Measurements from ENCODE around the gene FMN1. TPM values are rescaled to one million over a fixed set of nuclear protein-coding genes. Genes with fewer than 3 reads are reported as not detected.

The FMN1 gene
- total and polyA plus RNA-seq, 10 of the 15 experiments (the other 5 are each of a cell fraction or from before 2014, with no cell fraction given) = 0.05 to 0.16 (median 0.08) TPM; not detected in 4

DNA sequence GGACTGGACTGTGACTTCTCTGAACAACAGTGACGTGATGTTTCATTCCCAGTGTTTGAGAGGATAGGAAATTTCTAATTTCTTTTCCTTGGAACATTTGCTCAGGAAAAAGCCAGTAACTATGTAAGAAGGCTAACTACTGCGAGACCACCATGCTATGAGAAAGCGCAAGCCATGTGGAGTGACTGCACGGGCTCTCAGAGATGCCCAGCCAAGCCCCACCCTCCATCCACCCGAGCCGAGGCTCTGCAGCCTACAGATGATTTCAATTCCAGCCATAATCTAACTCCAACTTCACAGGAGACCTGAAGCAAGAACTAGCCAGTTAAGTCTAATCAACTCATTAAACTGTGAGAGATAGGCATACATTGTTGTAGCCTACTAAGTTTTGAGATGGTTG is 352.4 kb downstream of the FMN1 start (continued):
- TF ChIP-seq, protein P1, sequence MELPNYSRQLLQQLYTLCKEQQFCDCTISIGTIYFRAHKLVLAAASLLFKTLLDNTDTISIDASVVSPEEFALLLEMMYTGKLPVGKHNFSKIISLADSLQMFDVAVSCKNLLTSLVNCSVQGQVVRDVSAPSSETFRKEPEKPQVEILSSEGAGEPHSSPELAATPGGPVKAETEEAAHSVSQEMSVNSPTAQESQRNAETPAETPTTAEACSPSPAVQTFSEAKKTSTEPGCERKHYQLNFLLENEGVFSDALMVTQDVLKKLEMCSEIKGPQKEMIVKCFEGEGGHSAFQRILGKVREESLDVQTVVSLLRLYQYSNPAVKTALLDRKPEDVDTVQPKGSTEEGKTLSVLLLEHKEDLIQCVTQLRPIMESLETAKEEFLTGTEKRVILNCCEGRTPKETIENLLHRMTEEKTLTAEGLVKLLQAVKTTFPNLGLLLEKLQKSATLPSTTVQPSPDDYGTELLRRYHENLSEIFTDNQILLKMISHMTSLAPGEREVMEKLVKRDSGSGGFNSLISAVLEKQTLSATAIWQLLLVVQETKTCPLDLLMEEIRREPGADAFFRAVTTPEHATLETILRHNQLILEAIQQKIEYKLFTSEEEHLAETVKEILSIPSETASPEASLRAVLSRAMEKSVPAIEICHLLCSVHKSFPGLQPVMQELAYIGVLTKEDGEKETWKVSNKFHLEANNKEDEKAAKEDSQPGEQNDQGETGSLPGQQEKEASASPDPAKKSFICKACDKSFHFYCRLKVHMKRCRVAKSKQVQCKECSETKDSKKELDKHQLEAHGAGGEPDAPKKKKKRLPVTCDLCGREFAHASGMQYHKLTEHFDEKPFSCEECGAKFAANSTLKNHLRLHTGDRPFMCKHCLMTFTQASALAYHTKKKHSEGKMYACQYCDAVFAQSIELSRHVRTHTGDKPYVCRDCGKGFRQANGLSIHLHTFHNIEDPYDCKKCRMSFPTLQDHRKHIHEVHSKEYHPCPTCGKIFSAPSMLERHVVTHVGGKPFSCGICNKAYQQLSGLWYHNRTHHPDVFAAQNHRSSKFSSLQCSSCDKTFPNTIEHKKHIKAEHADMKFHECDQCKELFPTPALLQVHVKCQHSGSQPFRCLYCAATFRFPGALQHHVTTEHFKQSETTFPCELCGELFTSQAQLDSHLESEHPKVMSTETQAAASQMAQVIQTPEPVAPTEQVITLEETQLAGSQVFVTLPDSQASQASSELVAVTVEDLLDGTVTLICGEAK (IDR thresholded peaks at IDR 0.05; ENCODE audit: borderline replicate concordance) = no peak
- TF ChIP-seq ASH2L (IDR thresholded peaks at IDR 0.05; ENCODE audit: borderline replicate concordance, low read depth) (no peak), POLR2A (IDR thresholded peaks at IDR 0.05; ENCODE audit: low read depth, low read length) (no peak), TAF1 (IDR thresholded peaks at IDR 0.05; ENCODE audit: borderline replicate concordance, low read depth, low read length) (no peak)
- TF ChIP-seq, protein P2, sequence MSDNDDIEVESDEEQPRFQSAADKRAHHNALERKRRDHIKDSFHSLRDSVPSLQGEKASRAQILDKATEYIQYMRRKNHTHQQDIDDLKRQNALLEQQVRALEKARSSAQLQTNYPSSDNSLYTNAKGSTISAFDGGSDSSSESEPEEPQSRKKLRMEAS (IDR thresholded peaks at IDR 0.05; ENCODE audit: low read depth, low read length) = no peak

DNA sequence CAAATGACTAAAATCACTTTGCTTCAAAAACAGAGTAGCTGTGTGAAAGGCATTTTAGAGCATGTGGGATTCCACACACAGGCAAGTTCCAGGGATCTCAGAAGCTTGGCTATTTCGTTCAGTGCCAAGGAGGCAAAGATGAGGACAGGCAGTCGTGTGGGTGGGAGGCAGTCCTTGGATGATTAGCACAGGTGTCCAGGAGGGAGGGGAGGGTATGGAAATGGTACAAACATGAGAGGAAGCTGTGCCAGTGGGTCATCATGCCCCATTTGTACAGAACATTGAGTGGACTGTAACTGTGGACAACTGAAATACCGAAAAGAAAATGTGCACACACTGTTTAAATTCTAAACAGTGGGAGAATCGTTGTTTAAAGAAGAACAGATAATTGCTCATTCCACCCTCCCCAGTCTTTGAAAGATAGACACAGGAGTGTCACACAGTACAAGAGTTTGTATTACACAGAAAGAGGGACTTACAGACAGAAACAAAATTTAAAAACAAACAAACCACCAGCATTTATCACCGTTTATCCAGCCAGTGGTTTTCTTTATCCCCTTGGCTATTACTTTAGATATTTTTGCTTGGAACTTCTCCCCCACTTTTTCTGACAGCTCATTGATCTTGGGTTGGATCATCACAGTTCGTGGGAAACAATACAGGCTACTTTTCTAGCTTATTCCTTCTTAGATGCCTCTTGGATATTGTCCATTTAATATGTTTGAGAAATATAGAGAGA is 353.8 kb downstream of the FMN1 start:
- Histone ChIP-seq H3K27me3 (replicated peaks in 1 of 2; ENCODE audit: control insufficient read depth in 2 of 2, insufficient read depth in 2 of 2, low read length in 1 of 2) (peaks cover 2 to 3% of the 10 kb centered on the region in 2 experiments; a peak in 1 of 4 replicates), H3K4me1 (ENCODE audit: control insufficient read depth, insufficient read depth, low read length) (no peaks in the 10 kb centered on the region), H3K4me2 (ENCODE audit: control insufficient read depth, insufficient read depth) (no peak overlapping the region), H3K27ac (ENCODE audit: control insufficient read depth, insufficient read depth) (no peak overlapping the region), H3K36me3 (ENCODE audit: control insufficient read depth in 2 of 2, insufficient read depth in 2 of 2, low read length in 1 of 2) (no peaks in the 10 kb centered on the region), H2AFZ (ENCODE audit: control insufficient read depth, low read depth, low read length) (no peak overlapping the region), H3K79me2 (ENCODE audit: control insufficient read depth, insufficient read depth, low read length) (no peaks in the 10 kb centered on the region), H3K9me3 (replicated peaks; ENCODE audit: control insufficient read depth, insufficient read depth, low read length) (no peaks in the 10 kb centered on the region), H3K4me3 (no peak overlapping the region), H4K20me1 (ENCODE audit: control insufficient read depth, insufficient read depth) (no peaks in the 10 kb centered on the region), H3K9ac (ENCODE audit: control insufficient read depth, insufficient read depth, low read length) (no peak overlapping the region)
- no peak for ATAC-seq
- FAIRE-seq = no peak
- DNase-seq (ENCODE audit: low read depth, low spot score) = no peak
- CTCF ChIA-PET = interaction anchor here (1.1 to 6.6 kb wide), 6 partner anchors 96 to 178 kb away, joined by 3 to 111 read pairs (median 4); no protein-coding TSS in a partner anchor
- SMC1A ChIA-PET (ENCODE audit: uncharacterized antibody, unreplicated experiment) = interaction anchor here (0.7 to 2.3 kb wide), 6 partner anchors 21 to 200 kb away, joined by 3 to 8 read pairs (median 3); no protein-coding TSS in a partner anchor
- no TSS peak for BruUV-seq (replicated peaks)
- POLR2A ChIA-PET = no interaction called here
- in situ Hi-C loops (cut with MboI) (no loop called here), intact Hi-C loops (cut with micrococcal nuclease; ENCODE audit: unreplicated experiment) (no loop called here)
- RAD21 ChIA-PET (ENCODE audit: unreplicated experiment) = no interaction called here
- 6% methylated on average over 6 of the region's 6 CpGs for WGBS (ENCODE audit: insufficient coverage, insufficient replicate concordance, low lambda C conversion rate, missing lambda C conversion rate)
- TF ChIP-seq SMARCA5 (IDR thresholded peaks at IDR 0.05) (no peak), NFXL1 (IDR thresholded peaks at IDR 0.05; ENCODE audit: borderline replicate concordance) (no peak), FOXM1 (IDR thresholded peaks at IDR 0.05; ENCODE audit: low read depth, low read length) (no peak), ZNF622 (IDR thresholded peaks at IDR 0.05) (no peak), MTA3 (IDR thresholded peaks at IDR 0.05; ENCODE audit: borderline replicate concordance, low read length) (no peak), JUNB (IDR thresholded peaks at IDR 0.05) (no peak), DPF2 (IDR thresholded peaks at IDR 0.05) (no peak)
- TF ChIP-seq, protein P3, sequence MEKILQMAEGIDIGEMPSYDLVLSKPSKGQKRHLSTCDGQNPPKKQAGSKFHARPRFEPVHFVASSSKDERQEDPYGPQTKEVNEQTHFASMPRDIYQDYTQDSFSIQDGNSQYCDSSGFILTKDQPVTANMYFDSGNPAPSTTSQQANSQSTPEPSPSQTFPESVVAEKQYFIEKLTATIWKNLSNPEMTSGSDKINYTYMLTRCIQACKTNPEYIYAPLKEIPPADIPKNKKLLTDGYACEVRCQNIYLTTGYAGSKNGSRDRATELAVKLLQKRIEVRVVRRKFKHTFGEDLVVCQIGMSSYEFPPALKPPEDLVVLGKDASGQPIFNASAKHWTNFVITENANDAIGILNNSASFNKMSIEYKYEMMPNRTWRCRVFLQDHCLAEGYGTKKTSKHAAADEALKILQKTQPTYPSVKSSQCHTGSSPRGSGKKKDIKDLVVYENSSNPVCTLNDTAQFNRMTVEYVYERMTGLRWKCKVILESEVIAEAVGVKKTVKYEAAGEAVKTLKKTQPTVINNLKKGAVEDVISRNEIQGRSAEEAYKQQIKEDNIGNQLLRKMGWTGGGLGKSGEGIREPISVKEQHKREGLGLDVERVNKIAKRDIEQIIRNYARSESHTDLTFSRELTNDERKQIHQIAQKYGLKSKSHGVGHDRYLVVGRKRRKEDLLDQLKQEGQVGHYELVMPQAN (conservative IDR thresholded peaks at IDR 0.05) = no peak

All from GM12878 (cell line).